Lung (tissue), 12 donors: Measurements from ENCODE around the gene SUGT1. TPM values are rescaled to one million over a fixed set of nuclear protein-coding genes. Genes with fewer than 3 reads are reported as not detected.

Source experiments
- ATAC-seq: fragments of 200-7000 bp; cut with Tn5 transposase; one replicate; pipeline ENCODE4 v1.9.1; 2020; ENCODE audit warnings: moderate number of reproducible peaks; ENCODE audit not compliant: insufficient read depth, low FRiP score
- DNase-seq, 3 donors: peaks; one replicate each; pipeline ENCODE4 v3.0.0-alpha.2; 2013 to 2017
- H3K27ac ChIP-seq, 2 donors: one replicate each; pipeline ENCODE4 v1.5.1; 2013; ENCODE audit warnings: mild to moderate bottlenecking in 2 of 2, moderate library complexity in 2 of 2, control low read depth in 1 of 2, inconsistent platforms in 1 of 2, low read depth in 1 of 2, low read length in 1 of 2
- H3K27me3 ChIP-seq, 3 donors: one replicate each; pipeline ENCODE4 v1.5.1; 2013; ENCODE audit warnings: low read length in 2 of 3; ENCODE audit not compliant: control insufficient read depth in 3 of 3, insufficient read depth in 3 of 3
- H3K36me3 ChIP-seq, 4 donors: one replicate each; pipeline ENCODE4 v1.5.1; 2013; ENCODE audit warnings: low read length in 4 of 4, mild to moderate bottlenecking in 1 of 4, moderate library complexity in 1 of 4; ENCODE audit not compliant: control insufficient read depth in 4 of 4, insufficient read depth in 4 of 4
- H3K4me1 ChIP-seq, 5 donors: one replicate each; pipeline ENCODE4 v1.5.1; 2013; ENCODE audit warnings: low read length in 5 of 5, mild to moderate bottlenecking in 2 of 5, moderate library complexity in 1 of 5; ENCODE audit not compliant: control insufficient read depth in 5 of 5, insufficient read depth in 5 of 5
- H3K4me3 ChIP-seq: one replicate; pipeline ENCODE4 v1.5.1; 2013; ENCODE audit warnings: mild to moderate bottlenecking, control low read depth, moderate library complexity
- H3K9ac ChIP-seq, 2 donors: one replicate each; pipeline ENCODE4 v1.5.1; 2013; ENCODE audit warnings: low read length in 2 of 2, control low read depth in 1 of 2; ENCODE audit not compliant: insufficient read depth in 1 of 2
- H3K9me3 ChIP-seq, 4 donors: one replicate each; pipeline ENCODE4 v1.5.1; 2013; ENCODE audit warnings: low read length in 3 of 4, mild to moderate bottlenecking in 1 of 4, moderate library complexity in 1 of 4; ENCODE audit not compliant: control insufficient read depth in 4 of 4, insufficient read depth in 3 of 4
- CTCF ChIP-seq: IDR thresholded peaks from 2 replicates; pipeline ENCODE4 v1.5.1; 2012; ENCODE audit warnings: mild to moderate bottlenecking; ENCODE audit errors: control extremely low read depth, extremely low read depth
- WGBS, 2 donors: extraction: QIAGEN DNeasy Blood & Tissue Kit; methylation state at CpG; one replicate each; pipeline ENCODE4 v1.1.7; 2013; 5-methylcytosine and 5-hydroxymethylcytosine counted together
- polyA plus RNA-seq, 2 donors: library from polyadenylated mRNA; stranded (reverse); fragments of 200-250 nt; gene quantifications; one replicate each; pipeline ENCODE4 v1.2.1, GENCODE V29; 2013
- total RNA-seq, 2 donors: library from RNA; depleted of rRNA in 1 of 2; stranded (reverse); fragments of >200 nt in 1 of 2; gene quantifications; one replicate each; pipeline ENCODE4 v1.2.1, GENCODE V29; 2014 to 2021
- donor health status: control.
- donor health status: control.
- donor health status: Bipolar disorder and iron deficiency.
- donor health status: healthy.
- donor health status: DM: yes; HTN: yes; CAD: no.

Gene SUGT1
- total and polyA plus RNA-seq, 4 donors: 30.6 to 48.7 (median 38.1) TPM

GRCh38 chr13:52723181-52723580 lies 70.5 kb downstream of the SUGT1 start:
- WGBS, 2 donors: 87 to 89% methylated on average over 4 of the region's 4 CpGs
- no peak for TF ChIP-seq CTCF
- H3K9me3 ChIP-seq: peaks cover 0 to 3% (median 0%) of the 10 kb centered on the region in 4 donors
- DNase-seq: no peak
- no peak overlapping the region for H3K4me3 ChIP-seq
- H3K9ac ChIP-seq: no peak overlapping the region
- no peak overlapping the region for H3K27ac ChIP-seq
- ATAC-seq: no peak
- no peaks in the 10 kb centered on the region for H3K4me1 ChIP-seq
- no peaks in the 10 kb centered on the region for H3K27me3 ChIP-seq
- H3K36me3 ChIP-seq: no peaks in the 10 kb centered on the region

GRCh38 chr13:52725302-52725701 lies 72.7 kb downstream of the SUGT1 start:
- no peaks in the 10 kb centered on the region for H3K36me3 ChIP-seq
- no peak for TF ChIP-seq CTCF
- no peak for ATAC-seq
- no peak overlapping the region for H3K4me3 ChIP-seq
- no peak for DNase-seq
- H3K9ac ChIP-seq: no peak overlapping the region
- H3K27ac ChIP-seq: no peak overlapping the region
- H3K4me1 ChIP-seq: no peaks in the 10 kb centered on the region
- WGBS, 2 donors: 83 to 97% methylated on average over 1 of the region's 1 CpG
- H3K9me3 ChIP-seq: peaks cover 0 to 3% (median 0%) of the 10 kb centered on the region in 4 donors
- H3K27me3 ChIP-seq: no peaks in the 10 kb centered on the region

DNA sequence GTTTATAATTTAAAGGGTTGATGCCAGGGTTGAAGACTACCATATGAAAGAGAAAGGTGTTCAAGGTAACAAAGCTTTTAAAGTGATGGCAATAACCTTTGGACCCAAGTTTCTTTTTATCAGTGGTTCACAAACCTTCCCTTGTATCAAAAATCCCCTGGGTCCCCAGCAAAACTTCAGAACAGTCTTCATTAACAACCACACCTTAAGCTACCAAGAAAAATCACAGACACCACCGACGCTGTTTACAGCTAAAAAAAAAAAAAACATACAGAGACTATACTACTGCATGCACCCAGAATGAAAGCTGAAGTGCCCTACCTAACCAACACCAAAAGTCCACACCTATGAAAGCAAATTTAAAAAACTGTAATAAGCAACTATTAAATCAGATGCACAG lies 73.6 kb downstream of the SUGT1 start:
- H3K4me3 ChIP-seq: no peak overlapping the region
- no peak overlapping the region for H3K9ac ChIP-seq
- H3K27me3 ChIP-seq: no peaks in the 10 kb centered on the region
- H3K9me3 ChIP-seq: peaks cover 0 to 2% (median 0%) of the 10 kb centered on the region in 4 donors
- 95 to 97% methylated on average over 2 of the region's 2 CpGs for WGBS, 2 donors
- no peaks in the 10 kb centered on the region for H3K4me1 ChIP-seq
- no peaks in the 10 kb centered on the region for H3K36me3 ChIP-seq
- ATAC-seq (no peak), DNase-seq (no peak)
- H3K27ac ChIP-seq: no peak overlapping the region
- TF ChIP-seq CTCF: no peak

DNA sequence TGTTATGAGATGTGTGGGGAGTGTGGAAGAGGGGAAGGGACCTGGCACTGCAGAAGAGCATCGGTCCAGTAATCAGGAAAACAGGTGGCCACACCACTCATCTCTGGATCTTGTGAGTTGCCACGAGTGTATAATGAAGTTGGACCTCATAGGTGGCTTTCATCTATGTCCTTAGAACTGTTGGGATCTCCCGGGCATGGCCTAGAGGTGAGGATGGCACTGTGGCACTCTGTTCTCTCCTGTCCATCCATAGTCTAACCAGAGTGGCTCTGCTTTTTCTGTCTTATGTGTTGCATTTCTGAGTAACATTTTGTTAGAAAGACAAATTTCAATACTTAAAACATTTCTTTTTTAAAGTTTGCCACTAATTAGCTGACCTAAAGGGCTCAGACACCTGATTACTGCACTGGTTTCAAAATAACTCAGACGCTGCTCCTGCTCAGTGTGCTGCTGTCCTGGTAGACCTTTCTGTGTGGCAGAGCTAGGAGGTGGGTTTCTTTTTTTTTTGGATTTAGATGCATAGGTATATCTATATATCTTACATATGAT lies 81.5 kb downstream of the SUGT1 start:
- peaks cover 0 to 17% (median 2%) of the 10 kb centered on the region in 3 donors for H3K27me3 ChIP-seq
- peaks cover 0 to 8% (median 0%) of the 10 kb centered on the region in 5 donors for H3K4me1 ChIP-seq
- no peak overlapping the region for H3K9ac ChIP-seq
- no peak for DNase-seq
- no peak overlapping the region for H3K4me3 ChIP-seq
- H3K27ac ChIP-seq: no peak overlapping the region
- no peak for TF ChIP-seq CTCF
- WGBS, 2 donors: 82 to 85% methylated on average over 4 of the region's 4 CpGs
- no peak for ATAC-seq
- H3K9me3 ChIP-seq: no peaks in the 10 kb centered on the region
- H3K36me3 ChIP-seq: no peaks in the 10 kb centered on the region
